ENCODE measurements around the gene EEF2. TPM values are rescaled to one million over a fixed set of nuclear protein-coding genes. Genes with fewer than 3 reads are reported as not detected.
A peak's percentile ranks its signal among the peaks of the same experiment; 100 is the strongest.
"Not testable (repeated sequence)": the region's sequence is repeated elsewhere in the genome, so short reads cannot be mapped to it uniquely, and the experiment has no call there.

Gene EEF2
- total RNA-seq, 1 donor from 2014 or later = 1,974 TPM

- no peak for ATAC-seq (ENCODE audit: poor library complexity)
- DNase-seq = no peak
- intact Hi-C loops (cut with DNase I) = loop anchor here (5.0 kb wide), 1 partner anchor 45 kb away; no protein-coding TSS in a partner anchor
Measured at GRCh38 chr19:4016903-4017638, 31.8 kb upstream of the EEF2 start.

GRCh38 chr19:4016486-4016885, 31.2 kb upstream of the EEF2 start:
- DNase-seq = no peak
- no peak for ATAC-seq (ENCODE audit: poor library complexity)
- intact Hi-C loops (cut with DNase I) = loop anchor here (5.0 kb wide), 1 partner anchor 46 kb away; no protein-coding TSS in a partner anchor

- peak; percentile 45 for ATAC-seq (ENCODE audit: poor library complexity)
- intact Hi-C loops (cut with DNase I) = loop anchor here (5.0 kb wide), 1 partner anchor 46 kb away; no protein-coding TSS in a partner anchor
- DNase-seq = no peak
Measured at GRCh38 chr19:4015705-4016402, 30.6 kb upstream of the EEF2 start.

- DNase-seq (peak; percentile 68), ATAC-seq (ENCODE audit: poor library complexity) (peak; percentile 10)
- intact Hi-C loops (cut with DNase I) = loop anchor here (5.0 kb wide), 1 partner anchor 47 kb away; no protein-coding TSS in a partner anchor
Measured at GRCh38 chr19:4014541-4015491, 29.6 kb upstream of the EEF2 start.

- DNase-seq (no peak), ATAC-seq (ENCODE audit: poor library complexity) (peak; percentile 29)
- intact Hi-C loops (cut with DNase I) = no loop called here
Measured at GRCh38 chr19:4013886-4014540, 28.8 kb upstream of the EEF2 start.

GRCh38 chr19:4012975-4013634, 27.8 kb upstream of the EEF2 start:
- ATAC-seq (ENCODE audit: poor library complexity) = no peak
- intact Hi-C loops (cut with DNase I) = no loop called here

GRCh38 chr19:4012092-4012974, 27.1 kb upstream of the EEF2 start:
- intact Hi-C loops (cut with DNase I) = no loop called here
- ATAC-seq (ENCODE audit: poor library complexity) (no peak), DNase-seq (no peak)

More at GRCh38 chr19:4012975-4013634, 27.8 kb upstream of the EEF2 start:
- no peak for DNase-seq

- ATAC-seq (ENCODE audit: poor library complexity); intact Hi-C loops (cut with DNase I); DNase-seq: not testable (repeated sequence)
Measured at GRCh38 chr19:4011430-4011829, 26.2 kb upstream of the EEF2 start.

- DNase-seq (no peak), ATAC-seq (ENCODE audit: poor library complexity) (no peak)
- intact Hi-C loops (cut with DNase I) = no loop called here
Measured at GRCh38 chr19:4010808-4011110, 25.5 kb upstream of the EEF2 start.

- DNase-seq (no peak), ATAC-seq (ENCODE audit: poor library complexity) (no peak)
- intact Hi-C loops (cut with DNase I) = loop anchor here (10.0 kb wide), 2 partner anchors 115 to 175 kb away; partner anchors contain the start of genes ANKRD24, MAP2K2 and SIRT6
Measured at GRCh38 chr19:4009990-4010807, 24.9 kb upstream of the EEF2 start.

- DNase-seq (no peak), ATAC-seq (ENCODE audit: poor library complexity) (no peak)
- intact Hi-C loops (cut with DNase I) = loop anchor here (10.0 kb wide), 2 partner anchors 117 to 177 kb away; partner anchors contain the start of genes ANKRD24, MAP2K2 and SIRT6
Measured at GRCh38 chr19:4007836-4008539, 22.7 kb upstream of the EEF2 start.

- peak; percentile 94 for ATAC-seq (ENCODE audit: poor library complexity)
- peak; percentile 97 for DNase-seq
- intact Hi-C loops (cut with DNase I) = loop anchor here (10.0 kb wide), 2 partner anchors 118 to 178 kb away; partner anchors contain the start of genes ANKRD24, MAP2K2 and SIRT6
Measured at GRCh38 chr19:4007021-4007835, 22.0 kb upstream of the EEF2 start, which contains the start of gene PIAS4. Gene PIAS4 (plus strand): TSS chr19:4007736. CDS start chr19:4007761, 25 bp downstream.

- DNase-seq; ATAC-seq (ENCODE audit: poor library complexity): not testable (repeated sequence)
- intact Hi-C loops (cut with DNase I) = loop anchor here (10.0 kb wide), 2 partner anchors 119 to 179 kb away; partner anchors contain the start of genes ANKRD24, MAP2K2 and SIRT6
Measured at GRCh38 chr19:4005436-4005835, 20.2 kb upstream of the EEF2 start.

GRCh38 chr19:4000798-4001197, 15.5 kb upstream of the EEF2 start:
- intact Hi-C loops (cut with DNase I) = loop anchor here (10.0 kb wide), 2 partner anchors 124 to 184 kb away; partner anchors contain the start of genes ANKRD24, MAP2K2 and SIRT6
- not testable (repeated sequence) for ATAC-seq (ENCODE audit: poor library complexity); DNase-seq

All from Right ventricle myocardium superior (tissue), 1 donor.